C4-2B (cell line): ENCODE data around the gene RRM1.
"Not testable (repeated sequence)": the region's sequence is repeated elsewhere in the genome, so short reads cannot be mapped to it uniquely, and the experiment has no call there.

Experiments
- H3K27ac ChIP-seq: fragments of 450-650 bp; 2 replicates; pipeline ENCODE4 v1.5.1; 2017
- CTCF ChIP-seq: fragments of 450-650 bp; conservative IDR thresholded peaks from 2 replicates; pipeline ENCODE4 v1.5.1; 2017; ENCODE audit warnings: mild to moderate bottlenecking
- ZFX ChIP-seq: fragments of 450-650 bp; IDR thresholded peaks from 2 replicates; pipeline ENCODE4 v1.6.1; 2017

Gene RRM1

GRCh38 chr11:4115128-4115527, 20.5 kb downstream of the RRM1 start:
- TF ChIP-seq CTCF (no peak), ZFX (no peak)
- no peak overlapping the region for H3K27ac ChIP-seq

GRCh38 chr11:4118107-4118506, 23.5 kb downstream of the RRM1 start:
- TF ChIP-seq ZFX (no peak), CTCF (no peak)
- H3K27ac ChIP-seq = no peak overlapping the region

- TF ChIP-seq CTCF = no peak
- no peak for TF ChIP-seq ZFX
- no peak overlapping the region for H3K27ac ChIP-seq
These were observed 28.6 kb downstream of the RRM1 start for GRCh38 chr11:4123218-4123617.

- no peak overlapping the region for H3K27ac ChIP-seq
- TF ChIP-seq CTCF = no peak
- TF ChIP-seq ZFX = no peak
These were observed 30.5 kb downstream of the RRM1 start for GRCh38 chr11:4125141-4125540.

- H3K27ac ChIP-seq = no peak overlapping the region
- TF ChIP-seq ZFX (no peak), CTCF (no peak)
These were observed 32.8 kb downstream of the RRM1 start for GRCh38 chr11:4127357-4127756.

GRCh38 chr11:4130219-4130618, 35.6 kb downstream of the RRM1 start:
- not testable (repeated sequence) for H3K27ac ChIP-seq

GRCh38 chr11:4134806-4135205, 40.2 kb downstream of the RRM1 start:
- TF ChIP-seq CTCF (no peak), ZFX (no peak)
- no peak overlapping the region for H3K27ac ChIP-seq

GRCh38 chr11:4138497-4138896, 43.9 kb downstream of the RRM1 start:
- H3K27ac ChIP-seq = no peak overlapping the region
- no peak for TF ChIP-seq CTCF
- no peak for TF ChIP-seq ZFX
